Measurements from ENCODE around the gene AP3B1.

The AP3B1 gene

DNA sequence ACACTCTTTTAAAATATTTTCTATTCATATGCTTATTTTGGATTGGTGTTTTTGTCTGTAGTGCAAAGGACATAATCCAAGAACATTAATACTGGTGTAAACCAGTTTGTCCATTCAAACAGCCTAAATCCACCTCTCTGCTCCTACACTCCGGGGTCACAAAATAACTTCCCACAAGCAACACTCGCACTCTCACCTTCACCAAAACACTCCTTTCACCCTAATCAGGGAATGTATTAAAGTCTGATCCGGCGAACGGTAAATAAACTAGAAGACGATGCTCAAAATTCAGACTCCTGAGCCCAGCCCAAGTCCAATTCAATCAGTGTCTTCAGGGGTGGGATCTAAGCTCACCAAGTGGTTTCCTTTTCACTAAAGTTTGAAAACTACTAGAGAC lies 649 bp downstream of the AP3B1 start:
- TF ChIP-seq, protein P1, sequence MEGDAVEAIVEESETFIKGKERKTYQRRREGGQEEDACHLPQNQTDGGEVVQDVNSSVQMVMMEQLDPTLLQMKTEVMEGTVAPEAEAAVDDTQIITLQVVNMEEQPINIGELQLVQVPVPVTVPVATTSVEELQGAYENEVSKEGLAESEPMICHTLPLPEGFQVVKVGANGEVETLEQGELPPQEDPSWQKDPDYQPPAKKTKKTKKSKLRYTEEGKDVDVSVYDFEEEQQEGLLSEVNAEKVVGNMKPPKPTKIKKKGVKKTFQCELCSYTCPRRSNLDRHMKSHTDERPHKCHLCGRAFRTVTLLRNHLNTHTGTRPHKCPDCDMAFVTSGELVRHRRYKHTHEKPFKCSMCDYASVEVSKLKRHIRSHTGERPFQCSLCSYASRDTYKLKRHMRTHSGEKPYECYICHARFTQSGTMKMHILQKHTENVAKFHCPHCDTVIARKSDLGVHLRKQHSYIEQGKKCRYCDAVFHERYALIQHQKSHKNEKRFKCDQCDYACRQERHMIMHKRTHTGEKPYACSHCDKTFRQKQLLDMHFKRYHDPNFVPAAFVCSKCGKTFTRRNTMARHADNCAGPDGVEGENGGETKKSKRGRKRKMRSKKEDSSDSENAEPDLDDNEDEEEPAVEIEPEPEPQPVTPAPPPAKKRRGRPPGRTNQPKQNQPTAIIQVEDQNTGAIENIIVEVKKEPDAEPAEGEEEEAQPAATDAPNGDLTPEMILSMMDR (IDR thresholded peaks at IDR 0.05; ENCODE audit: low read depth, low read length, missing control alignments), result no peak
- DNase-seq (ENCODE audit: extremely low read depth, low read depth), result no peak
- H3K4me3 ChIP-seq (replicated peaks; ENCODE audit: low read depth, low read length), result peak overlapping the region; percentile 88

DNA sequence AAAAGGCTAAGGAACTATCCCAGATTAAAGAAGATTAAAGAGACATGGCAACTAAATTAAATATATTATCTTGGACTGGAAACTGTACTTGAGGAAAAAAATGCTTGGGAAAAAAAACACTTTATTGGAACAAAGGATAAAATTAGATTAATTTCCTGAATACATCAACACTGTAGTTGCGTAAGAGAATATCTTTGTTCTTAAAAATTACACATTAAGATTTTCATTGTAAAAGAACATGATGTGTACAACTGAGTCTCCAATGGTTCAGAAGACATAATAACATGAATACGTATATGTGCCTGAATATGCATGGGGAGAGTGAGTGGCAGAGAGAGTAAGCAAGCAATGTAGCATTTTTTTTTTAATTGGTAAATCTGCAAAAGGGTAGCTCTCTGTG lies 2.8 kb downstream of the AP3B1 start:
- no peak overlapping the region for H3K4me3 ChIP-seq (replicated peaks; ENCODE audit: low read depth, low read length)
- TF ChIP-seq, protein P1 (IDR thresholded peaks at IDR 0.05; ENCODE audit: low read depth, low read length, missing control alignments), result no peak
- no peak for DNase-seq (ENCODE audit: extremely low read depth, low read depth)

DNA sequence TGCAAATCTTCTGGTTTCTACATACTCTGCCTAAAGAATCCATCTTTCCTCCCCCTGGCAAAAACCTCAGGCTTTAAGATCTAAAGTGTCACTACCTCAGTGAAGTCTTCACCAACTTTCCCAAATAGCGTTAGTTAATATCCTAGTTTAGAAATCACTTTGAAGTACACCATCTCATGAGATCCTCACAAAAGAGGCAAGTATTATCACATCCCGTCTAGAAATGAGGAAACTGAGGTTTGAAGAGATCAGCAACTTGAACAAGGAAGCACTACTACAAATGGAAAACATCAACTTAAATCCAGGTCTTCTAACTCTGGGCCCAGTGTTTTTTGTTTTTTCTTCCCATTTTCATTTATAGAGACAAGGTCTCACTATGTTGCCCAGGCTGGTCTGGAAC lies 4.6 kb downstream of the AP3B1 start:
- DNase-seq (ENCODE audit: extremely low read depth, low read depth), result no peak
- no peak overlapping the region for H3K4me3 ChIP-seq (replicated peaks; ENCODE audit: low read depth, low read length)
- TF ChIP-seq, protein P1 (IDR thresholded peaks at IDR 0.05; ENCODE audit: low read depth, low read length, missing control alignments), result no peak

DNA sequence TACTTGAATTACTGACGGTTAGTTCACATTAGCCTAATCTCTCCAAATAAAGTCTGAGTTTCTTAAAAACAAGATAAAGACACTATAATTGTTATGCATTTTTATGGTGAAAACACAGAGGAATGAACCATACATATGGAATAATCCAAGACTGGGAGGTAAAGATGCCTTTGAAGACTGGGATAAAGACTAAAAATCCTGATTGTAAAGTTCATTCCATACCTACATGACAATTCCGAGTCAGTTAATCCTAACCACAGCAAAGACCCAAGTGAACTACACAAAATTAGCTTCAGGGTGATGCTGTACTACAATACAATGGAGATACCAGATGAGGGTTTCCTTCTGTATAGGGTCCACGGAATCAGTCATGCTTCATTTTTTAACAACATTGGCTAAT lies 6.3 kb downstream of the AP3B1 start:
- TF ChIP-seq, protein P1 (IDR thresholded peaks at IDR 0.05; ENCODE audit: low read depth, low read length, missing control alignments), result no peak
- no peak overlapping the region for H3K4me3 ChIP-seq (replicated peaks; ENCODE audit: low read depth, low read length)
- DNase-seq (ENCODE audit: extremely low read depth, low read depth), result no peak

DNA sequence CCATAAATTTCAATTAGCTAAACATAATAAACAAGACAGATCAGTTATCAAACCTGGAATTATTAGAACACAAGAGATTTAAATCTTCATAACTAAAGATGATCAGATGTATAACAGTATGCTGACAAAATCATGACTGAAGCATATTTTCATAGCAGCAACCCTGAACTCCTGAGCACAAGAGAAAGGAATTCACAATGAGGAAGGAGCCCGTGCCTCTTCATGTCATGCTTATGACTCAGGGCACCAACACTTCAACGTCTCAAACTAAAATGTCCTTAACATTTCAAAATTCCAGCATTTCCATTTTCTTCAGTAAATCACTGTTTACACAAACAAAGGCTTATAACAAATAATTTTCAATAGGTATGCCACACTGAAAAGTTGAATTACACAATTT lies 6.7 kb downstream of the AP3B1 start:
- no peak overlapping the region for H3K4me3 ChIP-seq (replicated peaks; ENCODE audit: low read depth, low read length)
- TF ChIP-seq, protein P1 (IDR thresholded peaks at IDR 0.05; ENCODE audit: low read depth, low read length, missing control alignments), result no peak
- DNase-seq (ENCODE audit: extremely low read depth, low read depth), result no peak

DNA sequence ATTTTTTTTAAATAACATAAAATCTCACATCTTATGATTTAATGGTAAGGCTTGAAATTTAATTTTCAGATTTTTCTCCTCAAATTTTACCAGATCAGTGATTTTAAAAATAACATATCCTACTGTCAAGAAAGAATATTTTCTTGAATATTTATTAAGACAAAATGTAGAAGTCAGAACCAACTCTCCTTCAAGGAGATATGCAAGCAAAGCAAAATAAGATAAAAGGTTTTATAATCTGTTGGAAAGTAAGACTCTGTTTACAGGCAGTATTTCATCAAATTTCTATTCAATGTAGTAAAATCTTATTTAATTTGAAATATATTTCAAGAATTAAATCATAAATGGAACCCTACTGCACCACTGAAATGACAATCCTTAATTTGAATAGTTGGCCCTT lies 7.3 kb downstream of the AP3B1 start:
- no peak overlapping the region for H3K4me3 ChIP-seq (replicated peaks; ENCODE audit: low read depth, low read length)
- DNase-seq (ENCODE audit: extremely low read depth, low read depth), result no peak
- TF ChIP-seq, protein P1 (IDR thresholded peaks at IDR 0.05; ENCODE audit: low read depth, low read length, missing control alignments), result no peak

DNA sequence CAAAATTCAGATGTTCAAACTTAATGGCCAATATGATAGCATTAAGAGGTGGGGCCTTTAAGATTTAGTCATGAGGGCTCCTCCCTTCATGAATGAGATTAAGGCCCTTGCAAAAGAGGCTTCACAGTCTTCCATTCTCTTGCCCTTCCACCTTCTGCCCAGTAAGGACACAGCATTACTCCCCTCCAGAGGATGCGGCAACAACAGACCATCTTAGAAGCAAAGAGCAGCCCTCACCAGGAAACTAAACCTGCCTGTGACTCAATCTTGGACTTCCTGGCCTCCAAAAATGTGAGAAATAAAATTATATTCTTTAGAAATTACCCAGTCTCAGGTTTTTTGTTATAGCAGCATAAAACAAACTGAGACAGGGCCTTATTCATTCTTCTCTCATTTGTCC lies 8.2 kb downstream of the AP3B1 start:
- H3K4me3 ChIP-seq (replicated peaks; ENCODE audit: low read depth, low read length), result no peak overlapping the region
- TF ChIP-seq, protein P1 (IDR thresholded peaks at IDR 0.05; ENCODE audit: low read depth, low read length, missing control alignments), result no peak
- DNase-seq (ENCODE audit: extremely low read depth, low read depth), result no peak

All from HFF-Myc (cell line).